Cerebellar nuclear complex (tissue), 1 donor: Measurements from ENCODE around the gene OR5H2.
"Not testable (repeated sequence)": the region's sequence is repeated elsewhere in the genome, so short reads cannot be mapped to it uniquely, and the experiment has no call there.

Experiments used
- DNase-seq, 2 experiments: peaks; one replicate each; lab custom pipeline; 2025; lab: John Stamatoyannopoulos, UW

Gene OR5H2

GRCh38 chr3:98282205-98282604 is at the start of gene OR5H2:
Gene OR5H2 (plus strand): TSS chr3:98282505. CDS start chr3:98282903, 398 bp downstream.
- no peak for DNase-seq

GRCh38 chr3:98233468-98233867 is 48.8 kb upstream of the OR5H2 start:
- no peak for DNase-seq

- no peak for DNase-seq
These were observed 42.2 kb upstream of the OR5H2 start for GRCh38 chr3:98240131-98240530.

- no peak for DNase-seq
These were observed 40.1 kb upstream of the OR5H2 start for GRCh38 chr3:98242155-98242554.

GRCh38 chr3:98243843-98244242 is 38.5 kb upstream of the OR5H2 start:
- DNase-seq: no peak

- no peak for DNase-seq
These were observed 36.2 kb upstream of the OR5H2 start for GRCh38 chr3:98246142-98246541.

- DNase-seq: not testable (repeated sequence)
These were observed 26.3 kb upstream of the OR5H2 start for GRCh38 chr3:98256026-98256425.

- no peak for DNase-seq
These were observed 22.6 kb upstream of the OR5H2 start for GRCh38 chr3:98259707-98260106.

- DNase-seq: no peak
These were observed 20.3 kb upstream of the OR5H2 start for GRCh38 chr3:98262046-98262445.

GRCh38 chr3:98263944-98264343 is 18.4 kb upstream of the OR5H2 start, which contains the start of gene OR5H6:
Gene OR5H6 (plus strand): TSS chr3:98264244. CDS start chr3:98264333, 89 bp downstream.
- no peak for DNase-seq

GRCh38 chr3:98269846-98270245 is 12.5 kb upstream of the OR5H2 start:
- no peak for DNase-seq

- no peak for DNase-seq
These were observed 10.2 kb upstream of the OR5H2 start for GRCh38 chr3:98272126-98272525.

- DNase-seq: no peak
These were observed 7.4 kb upstream of the OR5H2 start for GRCh38 chr3:98274914-98275313.

GRCh38 chr3:98290916-98291315 is 8.6 kb downstream of the OR5H2 start:
- no peak for DNase-seq

- no peak for DNase-seq
These were observed 9.1 kb downstream of the OR5H2 start for GRCh38 chr3:98291332-98291957.

- DNase-seq: no peak
These were observed 39.8 kb downstream of the OR5H2 start for GRCh38 chr3:98322101-98322500.

GRCh38 chr3:98322686-98323085 is 40.4 kb downstream of the OR5H2 start:
- no peak for DNase-seq

GRCh38 chr3:98323425-98323824 is 41.1 kb downstream of the OR5H2 start:
- DNase-seq: no peak

- no peak for DNase-seq
These were observed 42.8 kb downstream of the OR5H2 start for GRCh38 chr3:98325055-98325454.

GRCh38 chr3:98326105-98326893 is 44.0 kb downstream of the OR5H2 start:
- DNase-seq: no peak

- DNase-seq: no peak
These were observed 44.6 kb downstream of the OR5H2 start for GRCh38 chr3:98326945-98327344.

- DNase-seq: no peak
These were observed 46.6 kb downstream of the OR5H2 start for GRCh38 chr3:98328933-98329332.

GRCh38 chr3:98329392-98330124 is 47.3 kb downstream of the OR5H2 start:
- DNase-seq: no peak
